WI38 (cell line): ENCODE results near the gene RNF217.

Source experiments
- H3K4me3 ChIP-seq: 2 replicates; pipeline ENCODE4 v1.5.1; 2011; ENCODE audit warnings: low read depth, mild to moderate bottlenecking, control low read depth, low read length
- CTCF ChIP-seq: IDR thresholded peaks from 2 replicates; pipeline ENCODE4 v1.5.1; 2012; ENCODE audit warnings: low read depth, mild to moderate bottlenecking, control low read depth, low read length

The RNF217 gene

DNA sequence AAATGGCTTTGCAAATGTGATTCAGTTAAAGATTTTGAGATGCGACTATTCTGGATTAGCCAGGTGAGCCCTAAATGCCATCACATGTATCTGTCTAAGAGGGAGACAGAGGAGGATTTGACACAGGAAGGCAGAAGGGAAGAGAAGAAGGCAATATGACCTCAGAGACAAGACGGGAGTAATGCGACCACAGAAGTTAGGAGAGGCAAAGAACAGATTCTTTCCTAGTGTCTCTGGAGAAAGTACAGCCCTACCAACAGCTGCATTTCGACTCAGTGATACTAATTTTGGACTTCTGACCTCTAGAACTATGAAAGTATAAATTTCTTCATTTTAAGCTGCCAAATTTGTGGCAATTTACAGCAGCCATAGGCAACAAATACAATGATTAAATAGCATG lies 167.1 kb downstream of the RNF217 start:
- no peak for TF ChIP-seq CTCF

GRCh38 chr6:125132058-125132457 lies 169.8 kb downstream of the RNF217 start:
- no peak for TF ChIP-seq CTCF
- no peak overlapping the region for H3K4me3 ChIP-seq

More for the DNA sequence above, 167.1 kb downstream of the RNF217 start:
- H3K4me3 ChIP-seq: no peak overlapping the region

- TF ChIP-seq CTCF: no peak
- H3K4me3 ChIP-seq: no peak overlapping the region
Measured at GRCh38 chr6:125136378-125136777, 174.1 kb downstream of the RNF217 start.

GRCh38 chr6:125138083-125138482 lies 175.8 kb downstream of the RNF217 start:
- TF ChIP-seq CTCF: no peak
- no peak overlapping the region for H3K4me3 ChIP-seq

DNA sequence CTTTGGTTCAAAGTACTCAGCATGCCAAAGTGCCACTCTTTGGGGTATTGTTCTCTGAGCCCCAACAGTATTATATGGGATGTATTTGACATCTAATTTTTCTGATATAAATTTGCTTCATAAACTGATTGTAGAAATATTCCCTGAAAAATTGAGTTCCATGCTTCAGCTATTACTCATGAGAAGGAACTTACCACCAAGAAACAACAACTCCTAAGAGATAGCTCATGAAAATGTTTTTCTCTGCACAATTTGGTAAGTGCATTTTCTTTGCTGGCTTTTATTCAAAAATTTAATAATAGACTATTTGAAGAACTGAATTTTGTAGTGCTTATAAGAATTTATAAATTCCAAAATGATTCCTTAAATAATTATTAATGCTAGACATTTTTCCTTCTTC lies 178.6 kb downstream of the RNF217 start:
- H3K4me3 ChIP-seq: no peak overlapping the region

More for the DNA sequence above, 178.6 kb downstream of the RNF217 start:
- no peak for TF ChIP-seq CTCF
